ENCODE measurements around the gene CD300C. TPM values are rescaled to one million over a fixed set of nuclear protein-coding genes. Genes with fewer than 3 reads are reported as not detected.
A peak's percentile ranks its signal among the peaks of the same experiment; 100 is the strongest.
"Not testable (repeated sequence)": the region's sequence is repeated elsewhere in the genome, so short reads cannot be mapped to it uniquely, and the experiment has no call there.

CD300C gene
- total RNA-seq, 1 donor: 0.54 TPM

- DNase-seq (ENCODE audit: low read depth in 2 of 3, low spot score in 2 of 3): no peak
Observed at GRCh38 chr17:74565126-74565525, 19.2 kb upstream of the CD300C start.

- DNase-seq (ENCODE audit: low read depth in 2 of 3, low spot score in 2 of 3): no peak
Observed at GRCh38 chr17:74563358-74563757, 17.4 kb upstream of the CD300C start.

GRCh38 chr17:74561586-74561985, 15.7 kb upstream of the CD300C start:
- DNase-seq (ENCODE audit: low read depth in 2 of 3, low spot score in 2 of 3): no peak

GRCh38 chr17:74558882-74559519, 13.1 kb upstream of the CD300C start:
- DNase-seq (ENCODE audit: low read depth in 2 of 3, low spot score in 2 of 3): no peak

GRCh38 chr17:74558402-74558801, 12.5 kb upstream of the CD300C start:
- DNase-seq (ENCODE audit: low read depth in 2 of 3, low spot score in 2 of 3): not testable (repeated sequence)

GRCh38 chr17:74555427-74555940, 9.6 kb upstream of the CD300C start:
- no peak for DNase-seq (ENCODE audit: low read depth in 2 of 3, low spot score in 2 of 3)

- DNase-seq (ENCODE audit: low read depth in 2 of 3, low spot score in 2 of 3): no peak
Observed at GRCh38 chr17:74554909-74555308, 9.0 kb upstream of the CD300C start.

GRCh38 chr17:74552037-74552436, 6.1 kb upstream of the CD300C start:
- DNase-seq (ENCODE audit: low read depth in 2 of 3, low spot score in 2 of 3): no peak

GRCh38 chr17:74550602-74551001, 4.7 kb upstream of the CD300C start:
- DNase-seq (ENCODE audit: low read depth in 2 of 3, low spot score in 2 of 3): no peak

- DNase-seq (ENCODE audit: low read depth in 2 of 3, low spot score in 2 of 3): no peak
Observed at GRCh38 chr17:74549343-74549742, 3.4 kb upstream of the CD300C start.

GRCh38 chr17:74547736-74548135, 1.8 kb upstream of the CD300C start:
- peak in 2 of 3 donors; percentile 35 to 40 for DNase-seq (ENCODE audit: low read depth in 2 of 3, low spot score in 2 of 3)

- DNase-seq (ENCODE audit: low read depth in 2 of 3, low spot score in 2 of 3): no peak
Observed at GRCh38 chr17:74547264-74547663, 1.3 kb upstream of the CD300C start.

- no peak for DNase-seq (ENCODE audit: low read depth in 2 of 3, low spot score in 2 of 3)
Observed at GRCh38 chr17:74546586-74546985, 671 bp upstream of the CD300C start.

GRCh38 chr17:74544991-74545842, 698 bp downstream of the CD300C start:
- no peak for DNase-seq (ENCODE audit: low read depth in 2 of 3, low spot score in 2 of 3)

- DNase-seq (ENCODE audit: low read depth in 2 of 3, low spot score in 2 of 3): no peak
Observed at GRCh38 chr17:74543891-74544760, 1.8 kb downstream of the CD300C start.

GRCh38 chr17:74543406-74543805, 2.5 kb downstream of the CD300C start:
- no peak for DNase-seq (ENCODE audit: low read depth in 2 of 3, low spot score in 2 of 3)

- DNase-seq (ENCODE audit: low read depth in 2 of 3, low spot score in 2 of 3): no peak
Observed at GRCh38 chr17:74542727-74543383, 3.1 kb downstream of the CD300C start.

GRCh38 chr17:74542166-74542565, 3.7 kb downstream of the CD300C start:
- no peak for DNase-seq (ENCODE audit: low read depth in 2 of 3, low spot score in 2 of 3)

- DNase-seq (ENCODE audit: low read depth in 2 of 3, low spot score in 2 of 3): no peak
Observed at GRCh38 chr17:74541176-74542111, 4.5 kb downstream of the CD300C start.
